PFSK-1 (cell line): ENCODE data around the gene HOXA3.

ENCODE experiments used
- POLR2AphosphoS5 ChIP-seq: IDR thresholded peaks from 2 replicates; pipeline ENCODE4 v1.6.1; 2012; ENCODE audit warnings: low read depth, mild to moderate bottlenecking, control low read depth, low read length, moderate library complexity
- REST ChIP-seq, 2 experiments: IDR thresholded peaks; 2 replicates each; pipeline versions ENCODE4 v1.6.1 to v1.8.0; 2011 to 2012; ENCODE audit warnings: low read depth in 2 of 2, low read length in 2 of 2, control low read depth in 1 of 2, inconsistent platforms in 1 of 2, mild to moderate bottlenecking in 1 of 2, moderate library complexity in 1 of 2; ENCODE audit not compliant: insufficient read depth in 1 of 2

- TF ChIP-seq REST (IDR thresholded peaks at IDR 0.05; ENCODE audit: insufficient read depth in 1 of 2, low read depth in 2 of 2, low read length in 2 of 2) (no peak), POLR2AphosphoS5 (no peak)
These were observed 30.1 kb downstream of the HOXA3 start for GRCh38 chr7:27122077-27122910.
